ENCODE measurements around the gene NFKBIB.
A peak's percentile ranks its signal among the peaks of the same experiment; 100 is the strongest.
"Not testable (repeated sequence)": the region's sequence is repeated elsewhere in the genome, so short reads cannot be mapped to it uniquely, and the experiment has no call there.

The NFKBIB gene

DNA sequence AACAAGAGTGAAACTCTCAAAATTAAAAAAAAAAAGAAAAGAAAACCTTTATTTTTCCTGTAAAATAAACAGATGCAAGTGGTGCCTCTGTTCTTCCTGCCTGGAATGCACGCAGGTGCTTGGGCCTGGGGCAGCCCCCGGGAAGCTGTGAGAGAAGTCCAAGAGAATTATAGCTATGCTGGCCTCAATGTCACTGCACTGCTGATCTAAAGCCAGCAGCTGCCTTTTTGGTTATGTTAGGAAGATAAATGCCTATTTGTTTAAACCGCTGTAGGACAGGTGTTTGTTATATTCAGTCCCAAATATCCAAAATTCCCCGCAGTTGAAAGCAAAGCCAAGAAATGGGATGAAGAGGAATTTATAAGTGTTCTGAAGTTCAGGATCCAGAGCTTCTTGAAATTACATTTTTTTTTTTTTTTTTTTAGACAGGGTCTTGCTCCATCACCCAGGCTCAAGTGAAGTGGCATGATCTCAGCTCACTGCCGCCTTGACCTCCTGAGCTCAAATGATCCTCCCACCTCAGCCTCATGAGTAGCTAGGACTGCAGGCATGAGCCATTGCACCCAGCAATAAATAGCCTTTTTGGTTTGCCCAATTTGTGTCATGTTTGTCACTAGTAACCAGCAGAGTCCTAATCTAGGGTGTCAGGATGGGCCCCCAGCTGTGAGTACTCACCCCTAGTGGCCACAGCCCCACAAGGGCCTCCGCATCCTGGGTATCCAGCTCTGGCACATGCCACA is 23.9 kb upstream of the NFKBIB start:
- no peak for DNase-seq (ENCODE audit: low read depth)

DNA sequence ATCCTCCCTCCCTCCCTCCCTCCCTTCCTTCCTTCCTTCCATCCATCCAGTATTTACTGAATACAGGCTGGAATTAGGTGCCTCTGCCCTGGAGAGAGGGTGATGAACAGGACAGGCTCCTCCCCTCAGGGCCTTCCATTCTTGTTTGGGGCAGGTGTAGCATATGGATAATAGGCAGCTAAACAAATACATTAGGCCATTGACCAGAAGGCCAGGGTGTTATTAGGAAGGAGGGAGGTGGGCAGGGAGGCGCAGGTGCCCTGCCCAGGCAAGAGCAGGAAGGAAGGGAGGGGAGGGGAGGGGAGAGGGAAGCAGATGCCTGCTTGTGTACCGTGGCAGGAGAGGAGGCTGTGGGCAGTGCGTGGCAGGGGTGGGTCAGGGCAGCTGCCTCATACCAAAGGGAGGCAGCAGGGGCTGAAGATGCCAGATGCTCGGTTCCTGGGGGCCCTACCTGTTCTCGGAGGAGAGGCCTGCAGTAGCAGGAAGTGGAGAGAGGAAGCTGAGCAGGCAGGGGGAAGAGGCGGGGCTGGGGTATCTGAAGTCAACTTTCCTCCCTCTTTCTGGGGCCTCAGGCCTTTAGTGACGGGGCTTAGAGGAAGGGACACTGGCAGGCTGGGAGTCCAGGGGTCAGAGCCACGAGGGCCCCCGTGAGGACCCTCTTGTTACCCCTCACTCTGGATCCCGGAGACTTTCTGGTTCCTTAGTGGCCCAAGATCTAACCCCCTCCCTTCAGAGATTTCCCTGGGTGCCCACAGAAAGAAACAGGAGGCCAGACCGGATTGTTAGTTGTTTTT is 21.8 kb upstream of the NFKBIB start, which contains the start of gene RINL:
Gene RINL (minus strand): TSS at position 495 of the 794 bp plus-strand sequence. CDS start 1,533 bp downstream, outside the sequence.
- no peak for DNase-seq (ENCODE audit: low read depth)

DNA sequence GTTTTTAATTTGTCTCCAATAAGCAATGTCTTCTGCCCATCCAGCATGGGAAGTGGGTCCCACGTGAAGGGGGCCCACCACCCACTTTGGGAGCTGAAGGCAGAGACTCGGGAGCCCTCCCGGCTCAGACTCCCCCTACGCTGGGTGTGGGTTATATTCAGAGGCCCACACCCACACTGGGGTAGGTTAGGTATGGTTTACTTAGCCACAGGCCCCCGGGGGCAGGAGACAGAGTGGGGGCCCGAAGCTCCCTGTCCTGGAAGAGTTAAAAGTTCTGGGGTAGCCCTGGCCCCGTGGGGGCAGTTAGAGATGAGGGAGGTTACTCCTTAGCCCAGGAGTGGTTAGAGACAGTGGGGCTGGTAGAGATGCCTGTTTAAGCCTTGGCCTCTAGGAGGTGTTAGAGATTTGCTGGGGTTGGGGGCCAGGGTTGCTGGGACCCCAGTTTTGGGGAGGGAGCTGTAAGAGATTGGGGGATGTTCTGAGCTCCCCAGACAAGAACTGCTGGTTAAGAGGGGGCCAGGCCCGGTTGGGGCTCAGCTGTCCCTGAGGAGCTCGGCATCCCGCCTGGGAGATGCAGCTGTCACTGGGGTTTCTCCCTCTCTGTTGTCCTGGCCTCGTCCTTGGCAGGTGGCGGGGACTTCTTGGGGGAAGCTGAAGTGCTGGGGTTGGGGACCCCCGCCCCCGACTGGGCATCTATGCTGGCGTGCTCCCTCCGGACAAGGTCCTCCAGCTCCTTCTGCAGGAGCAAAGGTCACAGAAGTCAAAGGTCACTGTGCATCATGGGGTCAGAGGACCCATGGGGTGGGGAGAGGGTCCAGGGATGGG is 21.0 kb upstream of the NFKBIB start:
- no peak for DNase-seq (ENCODE audit: low read depth)

DNA sequence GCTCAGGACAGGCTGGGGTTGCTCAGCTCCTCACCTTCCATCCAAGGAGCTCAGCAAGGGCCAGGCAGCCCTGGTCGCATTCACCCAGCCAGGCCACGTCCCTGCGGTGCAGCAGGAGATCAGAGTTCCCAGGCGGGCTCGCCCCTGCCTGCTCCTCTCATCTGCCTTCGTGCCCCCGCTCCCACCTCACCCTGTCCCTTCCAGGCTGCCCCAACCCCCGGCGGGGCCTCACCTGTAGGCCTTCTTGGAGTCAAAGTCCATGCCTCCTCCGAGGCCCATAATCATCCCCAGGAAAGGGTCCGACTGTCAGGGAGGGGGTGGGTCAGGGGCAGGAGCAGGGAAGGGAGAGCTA is 20.4 kb upstream of the NFKBIB start:
- no peak for DNase-seq (ENCODE audit: low read depth)

DNA sequence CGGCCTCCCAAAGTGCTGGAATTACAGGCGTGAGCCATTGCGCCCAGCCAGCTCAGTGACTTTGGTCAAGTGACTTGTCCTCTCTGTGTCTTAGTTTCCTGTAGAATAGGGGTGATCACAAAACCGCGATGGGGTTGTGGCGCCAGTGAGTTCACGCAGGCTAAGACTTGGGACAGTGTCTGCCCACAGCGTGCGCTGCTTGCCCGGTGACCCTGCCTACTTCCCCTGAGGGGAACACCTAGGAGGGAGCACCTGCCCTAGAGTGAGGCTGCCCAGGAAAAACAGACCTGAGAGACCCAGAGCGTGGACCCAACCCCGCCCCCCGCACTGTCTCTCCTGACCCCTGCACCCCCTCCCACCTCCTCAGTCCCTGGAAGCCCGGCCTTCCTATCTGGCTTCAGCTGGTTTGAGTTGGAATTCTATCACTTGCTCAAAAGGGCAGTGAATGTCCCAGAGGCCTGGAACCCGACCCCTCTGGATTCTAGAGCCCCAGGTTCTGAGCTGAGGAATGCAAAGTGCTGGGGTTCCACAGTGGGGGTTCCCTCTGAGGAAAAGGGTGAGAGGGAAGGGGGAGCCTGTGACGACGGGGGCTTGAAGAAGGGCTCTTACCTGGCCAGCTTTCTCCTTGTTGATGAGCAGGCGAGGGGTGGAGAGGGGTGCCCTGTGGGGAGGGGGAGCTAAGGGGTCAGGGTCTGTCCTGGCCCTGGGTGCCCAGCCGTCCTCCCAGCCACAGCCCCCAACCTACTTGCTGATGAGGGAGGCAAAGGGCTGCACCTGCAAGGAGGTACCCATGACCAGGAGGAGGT is 19.5 kb upstream of the NFKBIB start:
- no peak for DNase-seq (ENCODE audit: low read depth)

DNA sequence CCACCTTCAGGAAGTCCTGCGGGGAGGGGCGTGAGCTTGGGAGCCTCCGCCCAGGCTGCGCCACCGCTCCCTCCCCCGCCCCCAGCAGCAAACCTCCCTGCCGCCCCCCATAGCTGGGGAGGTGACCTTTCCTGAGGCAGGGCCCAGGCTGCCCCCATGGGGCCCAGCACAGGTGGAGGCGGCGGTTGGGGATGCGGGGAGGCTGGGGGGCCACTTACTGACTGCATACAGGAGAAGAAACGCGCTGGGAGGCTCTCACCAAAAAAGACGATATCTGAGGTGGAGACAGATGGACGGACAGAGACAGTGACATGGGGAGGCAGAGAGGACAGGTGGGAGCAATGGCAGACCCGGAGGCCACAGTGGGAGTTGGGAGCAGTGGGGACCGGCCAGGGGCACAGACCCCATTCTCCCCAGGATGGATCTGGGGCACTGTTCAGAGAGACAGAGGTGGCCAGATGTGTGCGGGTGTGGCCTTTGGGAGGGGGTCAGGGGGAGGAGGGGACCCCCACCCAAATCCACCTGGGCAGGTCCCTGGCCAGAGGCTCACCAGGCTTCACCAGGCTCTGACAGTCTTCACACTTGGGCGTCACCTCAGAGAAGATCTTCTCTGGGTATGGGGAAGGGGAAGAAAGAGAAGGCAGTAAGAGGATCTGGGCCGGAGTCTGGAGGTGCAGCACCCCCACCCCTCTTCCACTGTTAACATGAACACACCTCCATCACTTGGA is 18.7 kb upstream of the NFKBIB start:
- no peak for DNase-seq (ENCODE audit: low read depth)

DNA sequence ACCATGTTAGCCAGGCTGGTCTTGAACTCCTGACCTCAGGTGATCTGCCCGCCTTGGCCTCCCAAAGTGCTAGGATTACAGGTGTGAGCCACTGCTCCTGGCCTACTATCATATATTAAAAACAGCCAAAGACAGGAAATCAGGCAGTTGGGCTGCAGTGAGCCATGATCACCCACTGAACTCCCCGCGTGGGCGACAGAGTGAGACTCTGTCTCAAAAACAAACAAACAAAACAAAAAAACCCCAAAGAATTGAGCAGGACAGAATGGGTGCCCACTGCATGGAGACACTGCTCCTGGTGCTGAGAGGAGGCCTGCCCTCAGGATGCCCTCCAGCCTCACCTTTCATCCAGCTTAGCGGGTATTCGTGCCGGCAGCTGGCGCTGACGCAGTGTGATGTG is 16.5 kb upstream of the NFKBIB start:
- no peak for DNase-seq (ENCODE audit: low read depth)

DNA sequence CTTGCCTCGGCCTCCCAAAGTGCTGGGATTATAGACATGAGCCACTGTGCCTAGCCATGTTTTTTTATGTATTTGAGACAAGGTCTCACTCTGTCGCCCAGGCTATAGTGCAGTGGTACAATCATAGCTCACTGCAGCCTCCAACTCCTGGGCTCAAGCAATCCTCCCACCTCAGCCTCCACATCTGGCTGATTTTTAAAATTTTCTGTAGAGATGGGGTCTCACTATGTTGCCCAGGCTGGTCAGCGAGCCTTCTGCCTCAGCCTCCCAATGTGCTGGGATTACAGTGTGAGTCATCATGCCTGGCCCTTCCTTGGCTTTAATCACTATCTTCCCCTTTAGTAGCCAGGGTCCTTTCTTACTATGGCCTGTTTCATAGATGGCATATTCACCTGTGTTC is 15.1 kb upstream of the NFKBIB start:
- DNase-seq (ENCODE audit: low read depth): not testable (repeated sequence)

DNA sequence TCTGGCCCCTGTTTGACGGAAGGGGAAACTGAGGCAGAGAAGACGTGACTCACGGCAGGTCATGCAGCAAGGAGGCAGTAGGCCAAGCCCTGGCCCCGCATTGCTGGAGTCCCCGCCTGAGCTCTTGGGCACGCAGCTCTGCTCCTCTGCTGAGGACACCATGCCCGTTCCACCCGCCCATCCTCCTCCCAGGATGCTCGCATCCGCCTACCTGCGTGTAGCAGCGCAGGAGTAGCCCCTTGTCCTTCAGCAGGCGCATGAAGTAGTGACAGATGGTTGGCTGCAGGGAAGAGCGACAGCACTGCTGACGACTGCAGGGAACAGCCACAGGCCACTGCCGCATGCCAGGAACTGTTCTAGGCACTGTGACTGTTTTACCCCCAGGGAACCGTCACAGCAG is 10.9 kb upstream of the NFKBIB start:
- DNase-seq (ENCODE audit: low read depth): no peak

DNA sequence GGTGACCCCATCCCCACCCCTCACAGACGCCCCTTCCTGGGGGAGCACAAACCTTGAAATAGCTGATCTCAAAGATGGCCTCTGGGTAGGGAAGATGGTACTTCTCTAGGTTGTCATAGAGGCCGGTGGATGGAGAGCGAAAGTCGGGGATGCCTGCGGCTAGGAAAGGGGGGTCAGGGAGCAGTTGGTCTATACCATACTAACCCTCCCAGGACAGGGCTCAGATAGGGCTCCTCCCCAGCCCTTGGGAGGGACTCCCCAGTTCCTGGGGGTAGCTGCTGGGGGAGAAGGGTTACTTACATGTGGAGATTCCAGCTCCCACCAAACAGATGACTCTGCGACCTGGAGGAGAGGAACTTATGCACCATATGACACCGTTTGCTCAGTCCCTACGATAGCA is 10.0 kb upstream of the NFKBIB start:
- DNase-seq (ENCODE audit: low read depth): no peak

DNA sequence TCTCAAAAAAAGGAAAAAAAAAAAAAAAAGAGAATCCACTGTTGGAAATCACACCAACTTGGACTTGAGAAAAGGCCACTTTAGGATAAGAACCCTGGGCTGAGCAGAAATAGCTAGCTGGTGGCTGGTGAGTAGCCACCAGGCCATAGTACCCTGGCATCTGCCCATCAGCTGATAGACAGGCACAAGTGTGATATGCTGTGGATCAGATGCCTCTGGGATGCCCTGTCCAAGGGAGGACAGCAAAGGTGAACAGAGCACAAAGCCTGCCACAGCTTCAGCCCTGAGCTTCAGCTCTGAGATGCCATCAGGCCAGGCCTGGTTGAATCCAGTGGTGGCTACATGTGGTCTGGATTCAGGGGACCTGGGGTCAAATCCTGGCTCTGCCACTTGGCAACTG is 9.1 kb upstream of the NFKBIB start:
- no peak for DNase-seq (ENCODE audit: low read depth)

DNA sequence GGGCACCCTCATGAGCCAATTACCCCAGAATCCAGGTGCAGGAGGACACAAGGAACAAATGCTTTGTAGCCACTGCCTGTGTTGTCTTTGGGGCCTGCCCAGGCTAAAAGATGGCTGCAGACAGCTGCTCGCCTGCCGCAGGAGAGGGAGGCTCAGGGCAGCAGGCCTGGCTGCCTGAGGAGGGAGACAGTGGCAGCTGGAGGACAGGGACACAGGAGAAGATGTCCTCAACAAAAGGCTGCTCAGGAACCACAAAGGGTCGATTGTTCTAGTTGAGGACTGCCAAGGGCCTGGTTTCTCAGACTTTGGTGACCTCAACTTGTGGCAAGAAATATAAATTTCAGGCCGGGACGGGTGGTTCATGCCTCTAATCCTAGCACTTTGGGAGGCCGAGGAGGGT is 8.0 kb upstream of the NFKBIB start:
- DNase-seq (ENCODE audit: low read depth): no peak

DNA sequence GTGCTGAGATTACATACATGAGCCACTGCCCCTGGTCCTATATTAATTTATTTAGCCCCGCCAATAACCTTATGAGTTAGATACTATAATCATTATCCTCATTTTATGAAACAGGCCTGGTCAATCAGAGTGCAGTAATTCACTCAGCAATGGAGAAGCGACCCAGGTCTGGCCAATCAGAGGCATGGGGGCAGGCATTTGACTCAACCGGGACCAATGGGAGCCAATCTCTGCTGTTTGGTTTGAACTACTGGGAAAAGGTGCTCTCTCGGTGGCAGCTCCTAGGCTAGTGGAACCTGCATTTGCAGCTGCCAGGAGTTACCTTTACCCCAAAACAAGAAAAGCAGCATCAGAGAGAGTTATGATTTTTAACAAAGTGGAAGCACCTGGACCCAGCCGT is 6.9 kb upstream of the NFKBIB start:
- no peak for DNase-seq (ENCODE audit: low read depth)

DNA sequence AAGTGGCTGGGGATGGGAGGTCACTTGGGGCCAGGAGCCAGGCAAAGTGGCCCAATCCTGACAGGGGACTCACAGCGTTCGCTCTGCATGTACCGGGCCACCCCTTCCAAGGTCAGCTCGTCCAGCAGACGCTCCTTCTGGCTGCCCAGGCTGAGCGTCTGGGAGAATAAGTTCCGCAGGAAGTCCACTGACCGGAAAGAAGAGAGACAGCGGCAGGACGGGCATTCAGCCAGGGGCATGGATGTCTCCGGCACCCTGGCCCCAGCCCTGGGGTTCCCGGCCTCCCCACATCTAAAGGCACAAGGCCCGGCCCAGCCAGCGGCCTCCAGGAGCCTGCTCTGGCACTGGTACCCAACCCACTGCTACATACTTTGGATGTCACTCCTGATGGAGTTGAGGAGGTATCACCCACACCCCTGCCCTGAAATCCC is 6.4 kb upstream of the NFKBIB start:
- DNase-seq (ENCODE audit: low read depth): no peak

DNA sequence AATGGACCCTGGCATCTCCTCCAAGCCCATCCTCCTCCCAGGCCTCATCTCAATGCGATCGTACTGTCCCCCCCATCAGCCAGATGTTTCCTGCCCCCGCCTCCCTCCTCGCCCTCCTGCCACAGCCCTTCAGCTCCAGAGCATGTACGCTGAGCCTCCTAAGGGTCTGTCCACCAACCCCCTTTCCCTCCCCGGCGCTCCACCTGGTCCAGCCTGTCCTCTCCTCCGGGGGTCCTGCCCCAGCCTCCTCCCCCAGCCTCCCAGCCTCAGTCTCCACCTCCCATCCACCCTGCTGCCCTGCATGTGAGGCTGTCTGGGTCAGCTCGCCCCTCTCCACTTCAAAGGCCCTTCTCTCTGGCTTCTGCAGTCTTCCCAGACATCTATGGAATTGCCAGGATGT is 4.8 kb upstream of the NFKBIB start:
- DNase-seq (ENCODE audit: low read depth): no peak

DNA sequence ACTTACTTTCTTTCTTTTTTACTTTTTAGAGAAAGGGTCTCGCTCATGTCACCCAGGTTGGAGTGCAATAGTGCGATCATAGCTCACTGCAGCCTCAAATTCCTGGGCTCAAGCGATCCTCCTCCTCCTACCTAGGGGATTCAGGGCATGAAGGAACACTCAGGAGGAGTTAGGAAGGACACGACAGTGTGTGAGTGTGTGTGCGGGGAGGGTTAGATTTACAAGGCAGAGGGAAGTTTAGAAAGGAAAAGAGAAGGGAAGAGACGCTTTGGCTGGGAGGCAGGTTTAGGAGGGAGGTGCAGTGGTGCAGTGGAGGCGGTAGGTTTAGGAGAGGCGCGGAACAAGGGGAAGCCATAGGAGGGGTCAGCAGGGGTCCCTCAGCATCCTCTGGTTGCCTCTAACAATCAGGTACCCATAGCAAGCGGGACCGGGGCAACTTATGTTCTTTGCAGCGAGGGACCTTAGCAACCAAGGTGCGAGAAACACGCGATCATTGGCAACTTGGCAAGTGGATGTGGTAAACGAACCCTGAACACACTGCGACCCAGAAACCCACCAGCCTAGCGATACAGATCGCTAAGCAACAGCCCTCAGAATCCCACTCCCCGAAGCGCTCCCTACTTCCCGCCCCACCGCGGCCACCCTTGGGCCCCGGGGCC is 852 bp upstream of the NFKBIB start:
- peak; percentile 43 for DNase-seq (ENCODE audit: low read depth)

DNA sequence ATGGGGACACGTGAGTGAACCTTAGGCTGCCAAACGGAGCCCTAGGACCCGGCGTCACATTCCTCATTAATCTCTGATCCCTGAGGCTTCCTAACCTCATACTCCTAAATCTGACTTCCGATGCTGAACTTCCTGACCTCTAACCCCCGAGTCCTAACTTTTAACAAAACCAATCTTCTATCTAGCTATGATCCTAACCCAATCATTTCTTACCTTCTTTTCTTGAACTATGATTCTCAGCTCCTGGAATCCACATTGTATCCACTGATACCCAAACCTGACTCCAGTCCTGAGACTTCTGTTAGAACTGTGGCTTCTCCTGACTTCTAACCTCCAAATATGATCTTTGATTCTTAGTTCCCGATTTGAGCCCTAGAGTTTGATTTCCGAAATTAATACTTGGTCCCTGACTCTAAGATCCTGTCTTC is 447 bp downstream of the NFKBIB start:
- no peak for DNase-seq (ENCODE audit: low read depth)

DNA sequence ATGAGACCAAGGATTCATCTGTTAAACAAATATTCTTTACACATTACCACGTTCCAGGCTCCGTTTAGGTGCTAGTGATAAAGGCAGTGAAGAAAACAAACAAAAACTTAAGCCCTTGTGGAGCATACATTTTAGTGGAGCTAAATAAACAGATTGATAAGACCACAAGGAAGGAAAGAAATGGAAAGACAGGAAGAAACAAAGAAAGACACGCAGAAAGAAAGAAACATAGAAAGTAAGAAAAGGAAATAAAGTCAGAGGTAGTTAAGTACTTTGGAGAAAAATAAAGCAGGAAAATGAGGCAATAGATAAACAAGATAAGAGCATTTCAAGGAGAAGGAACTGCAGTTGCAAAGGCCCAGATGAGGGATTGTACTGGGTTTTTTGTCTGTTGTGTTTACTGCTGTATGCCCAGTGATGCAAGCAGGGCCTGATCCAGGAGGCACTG is 998 bp downstream of the NFKBIB start:
- no peak for DNase-seq (ENCODE audit: low read depth)

DNA sequence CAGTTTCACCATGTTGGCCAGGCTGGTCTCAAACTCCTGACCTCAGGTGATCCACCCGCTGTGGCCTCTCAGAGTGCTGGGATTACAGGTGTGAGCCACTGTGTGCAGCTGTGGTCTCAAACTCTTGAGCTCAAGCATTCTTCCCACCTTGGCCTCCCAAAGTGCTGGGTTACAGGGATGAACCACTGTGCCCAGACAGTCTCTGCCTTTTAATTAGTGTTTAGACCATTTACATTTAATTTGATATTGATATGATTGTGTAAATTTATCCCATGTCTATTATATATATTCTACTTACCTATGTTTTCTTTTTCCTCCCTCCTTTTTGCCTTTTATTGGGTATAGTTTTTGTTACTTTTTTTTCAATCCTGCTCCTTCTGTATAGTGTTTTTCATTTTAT is 1.9 kb downstream of the NFKBIB start:
- DNase-seq (ENCODE audit: low read depth): no peak
